NCI-H1694 (cell line): ENCODE data around the gene TRAPPC10.

ENCODE experiments used
- DNase-seq: peaks from one replicate; lab custom pipeline; 2025; lab: John Stamatoyannopoulos, UW

TRAPPC10 gene

GRCh38 chr21:43983390-43983789, 28.7 kb upstream of the TRAPPC10 start:
- no peak for DNase-seq

- DNase-seq, result no peak
Observed at GRCh38 chr21:43983860-43984420, 28.2 kb upstream of the TRAPPC10 start.

GRCh38 chr21:43984905-43985689, 27.0 kb upstream of the TRAPPC10 start:
- DNase-seq, result no peak

GRCh38 chr21:43985690-43986251, 26.3 kb upstream of the TRAPPC10 start:
- DNase-seq, result no peak

GRCh38 chr21:43986544-43987451, 25.3 kb upstream of the TRAPPC10 start:
- no peak for DNase-seq

GRCh38 chr21:43987509-43987908, 24.6 kb upstream of the TRAPPC10 start:
- no peak for DNase-seq

- DNase-seq, result no peak
Observed at GRCh38 chr21:43988016-43988415, 24.1 kb upstream of the TRAPPC10 start.

- DNase-seq, result no peak
Observed at GRCh38 chr21:43988506-43989230, 23.4 kb upstream of the TRAPPC10 start.

- no peak for DNase-seq
Observed at GRCh38 chr21:43989401-43989800, 22.7 kb upstream of the TRAPPC10 start.

GRCh38 chr21:43991447-43991991, 20.6 kb upstream of the TRAPPC10 start:
- no peak for DNase-seq

- no peak for DNase-seq
Observed at GRCh38 chr21:43992121-43992520, 20.0 kb upstream of the TRAPPC10 start.

GRCh38 chr21:43993420-43993934, 18.6 kb upstream of the TRAPPC10 start:
- no peak for DNase-seq

GRCh38 chr21:43994085-43994484, 18.0 kb upstream of the TRAPPC10 start:
- DNase-seq, result no peak

- DNase-seq, result no peak
Observed at GRCh38 chr21:43994646-43995045, 17.5 kb upstream of the TRAPPC10 start.

GRCh38 chr21:43995521-43996105, 16.5 kb upstream of the TRAPPC10 start:
- no peak for DNase-seq

GRCh38 chr21:43997766-43998742, 14.1 kb upstream of the TRAPPC10 start:
- DNase-seq, result no peak

GRCh38 chr21:44000360-44000759, 11.7 kb upstream of the TRAPPC10 start:
- DNase-seq, result no peak

- DNase-seq, result no peak
Observed at GRCh38 chr21:44002511-44002910, 9.6 kb upstream of the TRAPPC10 start.

GRCh38 chr21:44003307-44003966, 8.7 kb upstream of the TRAPPC10 start:
- no peak for DNase-seq
